ENCODE data around the gene FAM222A. TPM values are rescaled to one million over a fixed set of nuclear protein-coding genes. Genes with fewer than 3 reads are reported as not detected.
A peak's percentile ranks its signal among the peaks of the same experiment; 100 is the strongest.

Gene FAM222A
- total RNA-seq, 4 donors from 2014 or later = 7.0 to 24.3 (median 13.5) TPM

GRCh38 chr12:109738209-109738608 is 24.6 kb downstream of the FAM222A start:
- H3K27me3 ChIP-seq = no peaks in the 10 kb centered on the region
- no peaks in the 10 kb centered on the region for H3K9me3 ChIP-seq
- in situ Hi-C loops (cut with MboI; ENCODE audit: low sequenced_read_pairs in 4 of 4) = no loop called here
- H3K4me3 ChIP-seq = no peak overlapping the region
- no peaks in the 10 kb centered on the region for H3K36me3 ChIP-seq
- H3K4me1 ChIP-seq = no peaks in the 10 kb centered on the region
- no peak for DNase-seq
- intact Hi-C loops (cut with DNase I; ENCODE audit: low total_unique reads) = no loop called here
- no peak for ATAC-seq
- no peak overlapping the region for H3K27ac ChIP-seq
- TF ChIP-seq CTCF (IDR thresholded peaks at IDR 0.05 in 4 of 5, conservative IDR thresholded peaks at IDR 0.05 in 1 of 5) = no peak
- no peak for TF ChIP-seq POLR2A (IDR thresholded peaks at IDR 0.05)

DNA sequence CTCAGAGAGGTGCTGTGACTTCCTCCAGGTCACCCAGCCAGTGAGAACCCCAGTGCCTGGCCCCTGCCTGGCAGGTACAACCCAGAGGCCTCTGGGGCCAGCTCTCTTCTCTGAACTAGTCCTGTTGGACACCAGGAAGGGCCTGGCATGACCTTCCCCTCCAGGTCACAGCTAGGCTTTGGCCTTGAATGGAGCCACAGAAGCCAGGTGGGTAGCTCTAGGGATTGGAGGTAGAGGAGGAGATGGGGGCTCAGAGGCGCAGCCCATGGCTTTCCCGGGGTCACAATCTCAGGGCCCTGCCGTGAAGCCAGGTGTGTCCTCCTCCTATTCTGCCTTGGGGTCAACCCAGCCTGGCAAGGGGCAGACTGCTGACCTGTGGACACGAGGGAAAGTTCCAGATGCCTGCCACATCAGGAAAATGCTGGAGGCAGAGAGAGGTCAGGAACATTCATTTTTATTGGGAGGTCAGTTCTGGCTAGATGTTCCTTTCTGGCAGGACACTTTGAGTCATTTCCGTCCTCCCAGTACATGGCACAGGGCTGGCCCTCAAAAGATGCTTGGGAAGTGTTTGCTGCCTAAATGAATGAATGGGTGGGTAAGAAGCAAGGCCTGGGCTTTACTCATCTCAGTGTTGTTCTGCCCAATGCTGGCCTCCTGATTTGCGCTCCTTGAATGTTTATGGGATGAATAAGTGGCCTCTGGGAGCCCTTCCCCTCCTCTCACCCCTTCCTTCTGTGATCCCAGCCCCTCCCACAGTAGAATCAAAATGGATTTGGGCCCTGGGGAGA is 25.4 kb downstream of the FAM222A start:
- in situ Hi-C loops (cut with MboI; ENCODE audit: low sequenced_read_pairs in 4 of 4) = no loop called here
- peak in 1 of 2 donors; percentile 1 for DNase-seq

DNA sequence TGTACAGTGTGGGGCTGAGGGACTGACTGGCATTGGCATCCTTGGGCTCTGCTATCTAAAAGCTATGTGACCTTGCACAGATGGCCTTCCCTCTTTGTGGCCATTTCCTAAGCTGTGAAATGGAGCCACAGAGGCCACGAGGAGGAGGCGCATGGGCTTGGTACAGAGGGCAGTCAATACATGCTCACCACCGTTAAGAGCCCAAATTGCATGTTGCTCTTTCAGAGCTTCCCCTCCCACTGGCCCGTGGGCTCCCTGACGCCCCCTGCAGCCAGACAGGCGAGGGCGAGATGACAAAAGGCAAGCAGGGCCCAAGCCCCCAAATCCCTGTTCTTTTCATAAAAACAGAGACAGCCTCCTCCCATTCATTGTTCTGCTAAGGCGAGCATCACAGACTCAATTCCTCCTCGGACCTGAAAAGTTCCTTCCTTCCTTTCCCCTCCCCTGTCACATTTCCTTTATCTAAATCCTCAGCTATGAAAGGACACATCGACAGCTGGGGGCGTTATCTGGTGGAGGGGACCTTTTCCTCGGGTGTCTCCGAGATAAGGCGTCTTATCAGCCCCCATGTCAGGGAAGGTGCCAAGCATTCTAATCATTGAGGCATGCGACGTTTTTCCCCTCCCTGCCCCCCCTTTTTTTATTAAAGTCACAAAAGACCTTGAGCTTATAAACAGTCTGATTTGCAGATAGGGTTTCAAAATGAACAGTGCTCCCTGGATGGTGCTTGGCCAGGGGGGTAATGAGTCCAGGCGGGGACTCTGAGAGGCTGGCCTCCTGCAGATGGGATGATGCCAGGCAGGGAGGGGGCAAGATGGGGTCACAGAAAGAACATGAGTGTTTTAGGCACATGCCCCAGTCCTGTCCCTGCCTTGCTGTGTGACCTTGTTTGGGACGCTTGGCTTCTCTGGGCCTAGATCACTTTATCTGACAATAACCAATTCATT is 26.4 kb downstream of the FAM222A start:
- Histone ChIP-seq H3K27ac (no peak overlapping the region), H3K4me3 (no peak overlapping the region), H3K27me3 (no peaks in the 10 kb centered on the region), H3K4me1 (no peaks in the 10 kb centered on the region), H3K36me3 (no peaks in the 10 kb centered on the region), H3K9me3 (no peaks in the 10 kb centered on the region)
- in situ Hi-C loops (cut with MboI; ENCODE audit: low sequenced_read_pairs in 4 of 4) = no loop called here
- no peak for ATAC-seq
- TF ChIP-seq CTCF (IDR thresholded peaks at IDR 0.05 in 4 of 5, conservative IDR thresholded peaks at IDR 0.05 in 1 of 5) (no peak), POLR2A (IDR thresholded peaks at IDR 0.05) (no peak)
- peak in 1 of 2 donors; percentile 5 for DNase-seq
- intact Hi-C loops (cut with DNase I; ENCODE audit: low total_unique reads) = no loop called here

More for the DNA sequence above, 25.4 kb downstream of the FAM222A start:
- Histone ChIP-seq H3K36me3 (no peaks in the 10 kb centered on the region), H3K4me3 (no peak overlapping the region), H3K9me3 (no peaks in the 10 kb centered on the region), H3K4me1 (no peaks in the 10 kb centered on the region), H3K27ac (no peak overlapping the region), H3K27me3 (no peaks in the 10 kb centered on the region)
- TF ChIP-seq POLR2A (IDR thresholded peaks at IDR 0.05) (no peak), CTCF (IDR thresholded peaks at IDR 0.05 in 4 of 5, conservative IDR thresholded peaks at IDR 0.05 in 1 of 5) (no peak)
- intact Hi-C loops (cut with DNase I; ENCODE audit: low total_unique reads) = no loop called here
- ATAC-seq = no peak

DNA sequence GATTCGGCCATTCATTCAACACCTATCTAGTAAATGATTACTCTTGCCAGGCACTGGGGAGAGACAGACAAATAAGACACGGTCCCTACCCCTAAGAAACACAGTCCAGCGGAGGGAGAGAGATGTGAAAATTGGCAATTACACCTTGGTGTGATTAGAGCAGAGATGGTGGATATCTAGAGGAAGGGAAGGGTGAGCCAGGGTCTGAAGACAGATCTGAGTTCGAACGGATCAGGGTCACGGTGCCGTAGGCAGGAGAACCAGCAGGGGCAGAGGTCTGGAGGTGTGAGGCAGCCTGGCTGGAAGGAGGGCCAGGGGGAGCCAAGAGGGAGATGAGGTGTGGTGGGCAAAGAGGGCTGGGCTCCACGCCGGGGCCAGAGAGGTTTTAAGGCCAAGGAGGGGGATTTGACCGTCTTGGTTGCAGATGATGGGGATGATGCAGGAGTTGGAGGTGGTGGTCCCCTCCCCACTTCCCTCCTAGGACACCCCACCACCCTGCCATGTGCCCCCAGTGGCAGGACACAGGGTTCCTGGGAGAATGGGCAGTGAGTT is 27.1 kb downstream of the FAM222A start:
- Histone ChIP-seq H3K4me3 (no peak overlapping the region), H3K4me1 (no peaks in the 10 kb centered on the region), H3K27ac (no peak overlapping the region), H3K36me3 (no peaks in the 10 kb centered on the region), H3K9me3 (no peaks in the 10 kb centered on the region), H3K27me3 (no peaks in the 10 kb centered on the region)
- in situ Hi-C loops (cut with MboI; ENCODE audit: low sequenced_read_pairs in 4 of 4) = no loop called here
- intact Hi-C loops (cut with DNase I; ENCODE audit: low total_unique reads) = no loop called here
- ATAC-seq (no peak), DNase-seq (no peak)
- no peak for TF ChIP-seq POLR2A (IDR thresholded peaks at IDR 0.05)
- no peak for TF ChIP-seq CTCF (IDR thresholded peaks at IDR 0.05 in 4 of 5, conservative IDR thresholded peaks at IDR 0.05 in 1 of 5)

All from gastrocnemius medialis (tissue), 4 donors.